Epithelial cell of esophagus (primary cell): ENCODE data around the gene NFIB.

Experiments used
- DNase-seq: peaks from one replicate; pipeline ENCODE4 v3.0.0; 2010; ENCODE audit warnings: low read depth
- H3K4me3 ChIP-seq: 2 replicates; pipeline ENCODE4 v1.5.1; 2011; ENCODE audit warnings: mild to moderate bottlenecking, low read length, control low read depth
- CTCF ChIP-seq: IDR thresholded peaks from 2 replicates; pipeline ENCODE4 v1.5.1; 2011; ENCODE audit warnings: low read depth, mild to moderate bottlenecking, low read length, control low read depth, inconsistent platforms; ENCODE audit not compliant: insufficient read depth; ENCODE audit errors: missing control alignments

The NFIB gene

GRCh38 chr9:14340994-14341393, 27.1 kb upstream of the NFIB start:
- H3K4me3 ChIP-seq: no peak overlapping the region
- no peak for DNase-seq
- TF ChIP-seq CTCF: no peak

DNA sequence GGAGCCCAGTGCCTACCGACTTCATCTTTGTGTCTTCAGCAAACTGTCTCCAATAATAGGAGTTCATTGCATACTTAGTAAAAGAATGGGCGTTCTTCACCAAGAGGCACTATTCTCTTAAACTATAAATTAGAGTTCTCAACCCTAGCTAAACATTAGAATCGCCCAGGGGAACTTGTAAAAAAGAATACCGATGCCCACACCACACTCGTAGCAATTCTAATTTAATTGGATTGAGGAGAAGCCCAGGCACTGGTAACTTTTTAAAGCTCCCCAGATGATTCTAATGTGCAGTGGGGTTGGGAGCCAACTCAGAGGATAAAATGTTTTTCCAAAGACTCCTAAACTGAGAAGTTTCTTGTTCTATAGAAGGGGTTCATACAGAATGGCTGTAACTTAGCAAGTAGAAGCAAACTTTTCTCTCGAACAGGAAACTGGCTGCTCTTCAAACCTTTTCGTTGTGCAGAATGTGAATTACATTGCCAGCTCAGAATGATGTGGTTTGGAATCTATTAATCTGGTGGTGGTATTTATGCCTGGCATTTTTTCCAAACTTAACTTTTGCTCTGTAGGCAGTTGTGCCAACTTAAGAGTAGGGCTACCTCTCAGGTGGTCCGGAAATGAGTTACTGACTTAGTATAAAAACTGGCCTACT, 26.4 kb upstream of the NFIB start:
- no peak for DNase-seq
- TF ChIP-seq CTCF: no peak
- no peak overlapping the region for H3K4me3 ChIP-seq

GRCh38 chr9:14339746-14340145, 25.8 kb upstream of the NFIB start:
- H3K4me3 ChIP-seq: no peak overlapping the region
- DNase-seq: no peak
- TF ChIP-seq CTCF: no peak

DNA sequence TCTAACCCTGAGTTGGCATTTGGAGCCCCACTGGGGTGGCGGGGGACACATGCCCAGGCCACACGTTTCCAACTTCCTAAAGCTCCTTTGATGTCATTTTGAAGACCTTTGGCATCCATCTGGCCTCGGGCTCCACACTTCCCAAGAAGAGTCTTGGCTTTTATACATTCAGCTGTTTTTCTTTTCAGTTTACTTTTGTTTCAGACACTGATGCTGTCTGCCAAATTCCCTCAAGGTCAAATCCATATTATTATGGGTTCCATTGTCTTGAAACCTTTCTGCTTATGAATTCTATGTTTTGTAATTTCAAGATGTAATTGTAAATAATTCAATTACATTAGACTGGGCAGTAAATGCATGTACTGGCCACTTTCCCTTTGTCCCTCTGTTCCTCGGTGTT, 23.7 kb upstream of the NFIB start:
- H3K4me3 ChIP-seq: no peak overlapping the region
- no peak for DNase-seq
- no peak for TF ChIP-seq CTCF

GRCh38 chr9:14336244-14336643, 22.3 kb upstream of the NFIB start:
- no peak for TF ChIP-seq CTCF
- no peak overlapping the region for H3K4me3 ChIP-seq
- DNase-seq: no peak

DNA sequence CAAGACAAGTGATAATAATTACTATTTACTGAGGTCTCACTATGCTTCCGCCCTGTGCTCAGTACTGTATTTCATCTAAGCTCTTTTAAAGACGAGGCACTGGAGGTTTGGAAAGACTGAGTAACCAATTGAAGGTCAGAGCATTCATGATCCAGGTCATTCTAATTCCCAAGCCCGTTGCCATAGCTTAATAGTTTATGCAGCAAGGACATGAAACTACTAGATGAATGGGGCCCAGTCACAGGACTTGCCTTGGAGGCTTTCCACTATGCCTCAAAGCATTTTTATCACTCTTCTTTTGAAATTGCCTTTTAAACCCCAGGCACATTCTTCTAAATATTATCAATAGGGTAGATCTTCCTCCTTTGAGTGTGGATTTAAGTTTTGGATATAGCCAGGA, 17.2 kb upstream of the NFIB start:
- no peak overlapping the region for H3K4me3 ChIP-seq
- DNase-seq: no peak
- TF ChIP-seq CTCF: no peak

DNA sequence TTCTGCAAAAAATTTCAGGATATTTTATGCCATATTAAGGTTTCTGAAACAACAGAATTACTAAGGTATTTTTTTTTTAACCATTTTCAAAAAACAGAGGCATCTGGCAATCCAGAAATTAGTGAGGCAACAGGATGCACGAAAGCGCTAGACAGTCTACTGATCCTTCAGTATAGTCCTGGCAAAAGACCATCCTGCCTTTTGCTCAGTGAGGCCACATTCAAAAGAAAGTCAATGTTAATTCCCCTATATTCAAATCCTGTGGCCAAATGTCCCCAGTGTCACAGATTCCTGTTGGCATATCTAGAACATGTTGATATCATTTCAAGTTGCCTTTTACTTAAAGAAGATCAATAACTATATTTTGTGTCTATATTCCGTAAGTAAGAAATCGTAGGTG, 13.1 kb upstream of the NFIB start:
- no peak for TF ChIP-seq CTCF
- H3K4me3 ChIP-seq: no peak overlapping the region
- no peak for DNase-seq
